Hepatocyte (in vitro differentiated cells): ENCODE data around the gene ATP5F1B. TPM values are rescaled to one million over a fixed set of nuclear protein-coding genes. Genes with fewer than 3 reads are reported as not detected.

Experiments used
- DNase-seq: peaks from one replicate; pipeline ENCODE4 v3.0.0-alpha.2; 2016; ENCODE audit warnings: low spot score
- H2AFZ ChIP-seq: fragments of 200-600 bp; sonication (generic); 2 replicates; pipeline ENCODE4 v1.6.0; 2016; ENCODE audit warnings: antibody characterized with exemption, mild to moderate bottlenecking
- H3K27ac ChIP-seq: fragments of 200-600 bp; sonication (generic); 2 replicates; pipeline ENCODE4 v1.5.1; 2016; ENCODE audit warnings: mild to moderate bottlenecking
- H3K27me3 ChIP-seq: fragments of 200-600 bp; sonication (generic); 2 replicates; pipeline ENCODE4 v1.6.1; 2016
- H3K36me3 ChIP-seq: fragments of 200-600 bp; sonication (generic); replicated peaks from 2 replicates; pipeline ENCODE4 v1.5.1; 2016; ENCODE audit warnings: low read depth; ENCODE audit not compliant: insufficient read depth
- H3K4me1 ChIP-seq: fragments of 200-600 bp; sonication (generic); 2 replicates; pipeline ENCODE4 v1.5.1; 2016; ENCODE audit warnings: mild to moderate bottlenecking, moderate library complexity; ENCODE audit not compliant: insufficient read depth
- H3K4me2 ChIP-seq: fragments of 200-600 bp; sonication (generic); 2 replicates; pipeline ENCODE4 v1.6.0; 2016
- H3K4me3 ChIP-seq: fragments of 200-600 bp; sonication (generic); 2 replicates; pipeline ENCODE4 v1.5.1; 2016; ENCODE audit warnings: mild to moderate bottlenecking
- H3K79me2 ChIP-seq: fragments of 200-600 bp; sonication (generic); 2 replicates; pipeline ENCODE4 v1.6.0; 2017; ENCODE audit warnings: mild to moderate bottlenecking
- H3K9me2 ChIP-seq: fragments of 200-600 bp; sonication (generic); replicated peaks from 2 replicates; pipeline ENCODE4 v1.6.0; 2017; ENCODE audit warnings: mild to moderate bottlenecking; ENCODE audit not compliant: insufficient read depth
- H3K9me3 ChIP-seq: fragments of 200-600 bp; sonication (generic); 2 replicates; pipeline ENCODE4 v1.5.1; 2016; ENCODE audit warnings: low read depth, mild to moderate bottlenecking
- H4K20me1 ChIP-seq: fragments of 200-600 bp; sonication (generic); 2 replicates; pipeline ENCODE4 v1.6.0; 2016; ENCODE audit warnings: mild to moderate bottlenecking; ENCODE audit not compliant: insufficient read depth, poor library complexity, severe bottlenecking
- CTCF ChIP-seq: fragments of 200-600 bp; sonication (generic); IDR thresholded peaks from 2 replicates; pipeline ENCODE4 v1.5.1; 2016; ENCODE audit warnings: antibody characterized with exemption, mild to moderate bottlenecking; ENCODE audit not compliant: poor library complexity
- EZH2 ChIP-seq: fragments of 200-600 bp; sonication (generic); IDR thresholded peaks from 2 replicates; pipeline ENCODE4 v1.6.1; 2016; ENCODE audit warnings: antibody characterized with exemption, mild to moderate bottlenecking, borderline replicate concordance
- EZH2phosphoT487 ChIP-seq: fragments of 200-600 bp; sonication (generic); IDR thresholded peaks from one replicate; pipeline ENCODE4 v1.6.1; 2018; ENCODE audit warnings: antibody characterized with exemption, mild to moderate bottlenecking, low read depth, moderate library complexity; ENCODE audit not compliant: unreplicated experiment, severe bottlenecking
- WGBS: methylation state at CpG from one replicate; pipeline ENCODE4 v1.1.6; 2016; ENCODE audit warnings: low lambda C conversion rate; ENCODE audit errors: missing lambda C conversion rate; 5-methylcytosine and 5-hydroxymethylcytosine counted together
- polyA plus RNA-seq: library from polyadenylated mRNA; unstranded; fragments of >200 nt; fragmentation: Nextera tagmentation; extraction: Ambion mirVana; gene quantifications from 2 replicates; pipeline ENCODE4 v1.2.1, GENCODE V29; 2016
- total RNA-seq: library from RNA; depleted of rRNA; stranded (reverse); fragments of >200 nt; gene quantifications from 2 replicates; pipeline ENCODE4 v1.2.3, GENCODE V29; 2014

ATP5F1B gene
- total and polyA plus RNA-seq, 2 experiments from 2014 or later: 478 to 950 TPM

- DNase-seq: peak; percentile 84
- Histone ChIP-seq H3K27ac (peak overlapping the region; percentile 64), H2AFZ (no peak overlapping the region), H3K36me3 (no peaks in the 10 kb centered on the region), H3K79me2 (peaks cover 83% of the 10 kb centered on the region), H3K9me3 (no peaks in the 10 kb centered on the region), H3K4me1 (peaks cover 25% of the 10 kb centered on the region), H3K27me3 (no peaks in the 10 kb centered on the region), H4K20me1 (peaks cover 25% of the 10 kb centered on the region), H3K9me2 (no peaks in the 10 kb centered on the region), H3K4me3 (no peak overlapping the region), H3K4me2 (peak overlapping the region; percentile 75)
- 14% methylated on average over 8 of the region's 13 CpGs for WGBS
- TF ChIP-seq EZH2phosphoT487: no peak
- TF ChIP-seq EZH2: no peak
- TF ChIP-seq CTCF: no peak
Observed at GRCh38 chr12:56631790-56632700, 13.7 kb downstream of the ATP5F1B start.

DNA sequence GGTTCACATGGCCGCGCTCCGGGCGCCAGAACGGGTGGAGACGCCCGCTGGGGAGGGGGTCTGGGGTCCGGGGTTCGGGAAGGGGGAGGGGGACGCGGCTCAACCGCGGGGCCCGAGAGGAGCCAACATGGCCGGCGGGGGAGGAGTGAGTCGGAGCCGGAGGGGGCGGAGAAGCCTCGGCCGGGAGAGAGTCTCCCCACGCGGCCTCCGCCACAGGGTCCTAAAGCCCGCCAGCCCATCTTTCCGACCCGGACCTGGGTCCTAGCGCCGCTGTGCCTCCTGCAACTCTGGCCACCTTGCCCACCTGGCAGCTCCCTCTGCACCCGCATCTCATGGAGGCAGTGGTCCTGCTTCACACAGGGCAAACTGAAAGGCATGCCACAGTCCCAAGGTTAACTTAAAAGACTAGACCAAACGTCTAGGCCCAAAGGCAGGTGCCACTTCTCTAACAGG, 15.6 kb downstream of the ATP5F1B start, which contains the start of gene BAZ2A:
Gene BAZ2A (minus strand): TSS at position 147 of the 453 bp plus-strand sequence. CDS start 12,796 bp downstream, outside the sequence.
- H3K9me2 ChIP-seq: no peaks in the 10 kb centered on the region
- peak within 1 kb of the TSS; percentile 81 for H3K4me2 ChIP-seq
- H3K27ac ChIP-seq: peak within 1 kb of the TSS; percentile 95
- H2AFZ ChIP-seq: peak within 1 kb of the TSS; percentile 55
- no peaks in the 10 kb centered on the region for H3K36me3 ChIP-seq
- no peak for TF ChIP-seq EZH2phosphoT487
- TF ChIP-seq EZH2: no peak
- no peak for TF ChIP-seq CTCF
- H3K4me3 ChIP-seq: peak within 1 kb of the TSS; percentile 98
- 5% methylated on average over 9 of the region's 31 CpGs for WGBS
- peaks cover 25% of the 10 kb centered on the region for H3K4me1 ChIP-seq
- H3K9me3 ChIP-seq: no peaks in the 10 kb centered on the region
- H4K20me1 ChIP-seq: peaks cover 41% of the 10 kb centered on the region
- DNase-seq: peak; percentile 95
- peaks cover 92% of the 10 kb centered on the region for H3K79me2 ChIP-seq
- H3K27me3 ChIP-seq: no peaks in the 10 kb centered on the region

DNA sequence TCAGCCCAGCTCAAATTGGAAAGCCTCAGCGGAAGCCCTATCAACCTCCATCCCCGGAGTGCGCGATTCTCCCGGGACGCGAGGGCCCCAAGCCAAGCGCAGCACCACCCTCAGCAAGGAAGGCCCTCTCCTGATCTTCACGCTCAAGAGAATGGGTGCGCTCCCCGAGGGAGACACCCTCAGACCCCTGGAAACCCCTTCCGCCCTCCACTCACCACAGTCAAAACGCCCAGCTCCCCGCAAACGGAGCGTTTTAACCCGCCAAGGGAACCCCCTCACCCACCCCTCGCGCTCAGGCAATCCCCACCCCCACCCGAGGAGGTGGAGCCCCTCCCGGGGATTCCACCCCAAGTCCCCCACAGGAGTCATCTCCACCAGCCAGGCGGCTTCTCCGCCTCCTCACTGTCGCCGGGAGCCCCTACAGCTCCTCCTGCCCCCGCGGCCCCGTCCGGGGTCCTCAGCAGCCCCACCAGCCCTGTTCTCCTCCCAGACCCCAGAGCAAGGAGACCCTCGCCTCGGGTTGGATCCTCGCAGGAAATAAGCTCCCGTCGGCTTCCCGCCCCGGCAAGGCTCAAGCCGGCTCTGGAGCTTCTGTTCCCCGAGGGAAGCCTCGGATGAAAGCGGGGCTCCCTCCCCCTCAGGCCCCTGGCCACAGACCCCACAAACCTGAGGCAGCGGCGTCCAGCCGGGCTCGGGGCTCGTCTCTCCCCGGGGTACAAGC, 16.2 kb downstream of the ATP5F1B start:
- 0% methylated on average over 36 of the region's 46 CpGs for WGBS
- H4K20me1 ChIP-seq: peaks cover 47% of the 10 kb centered on the region
- peak; percentile 40 for DNase-seq

More for the DNA sequence above, 16.2 kb downstream of the ATP5F1B start:
- Histone ChIP-seq H3K9me2 (no peaks in the 10 kb centered on the region), H3K79me2 (peaks cover 95% of the 10 kb centered on the region), H3K4me2 (peak overlapping the region; percentile 81), H3K27me3 (no peaks in the 10 kb centered on the region), H2AFZ (peak overlapping the region; percentile 55), H3K27ac (peak overlapping the region; percentile 95), H3K9me3 (no peaks in the 10 kb centered on the region), H3K4me3 (peak overlapping the region; percentile 98), H3K36me3 (no peaks in the 10 kb centered on the region), H3K4me1 (peaks cover 25% of the 10 kb centered on the region)
- no peak for TF ChIP-seq EZH2phosphoT487
- no peak for TF ChIP-seq CTCF
- no peak for TF ChIP-seq EZH2
